ENCODE measurements around the gene NOL6.
"Not testable (repeated sequence)": the region's sequence is repeated elsewhere in the genome, so short reads cannot be mapped to it uniquely, and the experiment has no call there.

NOL6 gene

GRCh38 chr9:33471361-33471760 is 2.4 kb downstream of the NOL6 start:
- no peak for DNase-seq (ENCODE audit: low spot score)

GRCh38 chr9:33469891-33470290 is 3.8 kb downstream of the NOL6 start:
- DNase-seq (ENCODE audit: low spot score), result no peak

- DNase-seq (ENCODE audit: low spot score), result no peak
These were observed 4.7 kb downstream of the NOL6 start for GRCh38 chr9:33468797-33469621.

- no peak for DNase-seq (ENCODE audit: low spot score)
These were observed 5.5 kb downstream of the NOL6 start for GRCh38 chr9:33468215-33468730.

GRCh38 chr9:33467526-33467925 is 6.2 kb downstream of the NOL6 start:
- DNase-seq (ENCODE audit: low spot score), result no peak

GRCh38 chr9:33466565-33467495 is 6.9 kb downstream of the NOL6 start:
- no peak for DNase-seq (ENCODE audit: low spot score)

- DNase-seq (ENCODE audit: low spot score), result no peak
These were observed 7.8 kb downstream of the NOL6 start for GRCh38 chr9:33465596-33466564.

- DNase-seq (ENCODE audit: low spot score), result no peak
These were observed 8.6 kb downstream of the NOL6 start for GRCh38 chr9:33465096-33465495.

GRCh38 chr9:33464045-33464636 is 9.6 kb downstream of the NOL6 start:
- no peak for DNase-seq (ENCODE audit: low spot score)

GRCh38 chr9:33463151-33463550 is 10.6 kb downstream of the NOL6 start:
- DNase-seq (ENCODE audit: low spot score), result no peak

- DNase-seq (ENCODE audit: low spot score), result no peak
These were observed 12.2 kb downstream of the NOL6 start for GRCh38 chr9:33461492-33461891.

GRCh38 chr9:33460854-33461253 is 12.9 kb downstream of the NOL6 start:
- DNase-seq (ENCODE audit: low spot score), result no peak

- DNase-seq (ENCODE audit: low spot score), result no peak
These were observed 14.6 kb downstream of the NOL6 start for GRCh38 chr9:33459115-33459514.

GRCh38 chr9:33458444-33458843 is 15.3 kb downstream of the NOL6 start:
- no peak for DNase-seq (ENCODE audit: low spot score)

- DNase-seq (ENCODE audit: low spot score), result no peak
These were observed 17.8 kb downstream of the NOL6 start for GRCh38 chr9:33455945-33456344.

GRCh38 chr9:33455456-33455855 is 18.3 kb downstream of the NOL6 start:
- DNase-seq (ENCODE audit: low spot score), result not testable (repeated sequence)

GRCh38 chr9:33454661-33455026 is 19.1 kb downstream of the NOL6 start:
- not testable (repeated sequence) for DNase-seq (ENCODE audit: low spot score)

GRCh38 chr9:33453999-33454660 is 19.6 kb downstream of the NOL6 start:
- DNase-seq (ENCODE audit: low spot score), result no peak

GRCh38 chr9:33453286-33453860 is 20.4 kb downstream of the NOL6 start:
- no peak for DNase-seq (ENCODE audit: low spot score)

GRCh38 chr9:33452828-33453271 is 20.9 kb downstream of the NOL6 start:
- DNase-seq (ENCODE audit: low spot score), result no peak

Measured in pons (tissue), 1 donor.